ENCODE results near the gene SAT1. TPM values are rescaled to one million over a fixed set of nuclear protein-coding genes. Genes with fewer than 3 reads are reported as not detected.

The SAT1 gene
- polyA plus RNA-seq, 1 donor, result 763 TPM

DNA sequence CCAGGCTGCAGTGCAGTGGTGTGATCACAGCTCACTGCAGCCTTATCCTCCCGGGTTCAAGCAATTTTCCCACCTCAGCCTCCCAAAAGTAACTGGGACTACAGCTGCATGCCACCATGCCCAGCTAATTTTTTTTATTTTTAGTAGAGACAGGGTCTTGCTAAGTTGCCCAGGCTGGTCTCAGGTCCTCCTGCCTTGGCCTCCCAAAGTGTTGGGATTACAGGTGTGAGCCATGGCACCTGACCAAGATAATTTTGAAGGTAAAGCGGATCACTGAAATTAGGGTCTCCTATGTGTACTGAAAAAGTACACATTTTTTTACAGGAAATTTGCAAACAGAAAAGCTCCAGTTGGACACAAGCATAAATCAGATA is 4.8 kb downstream of the SAT1 start:
- H3K9me3 ChIP-seq (ENCODE audit: control insufficient read depth, low read depth, low read length), result no peaks in the 10 kb centered on the region
- DNase-seq, result no peak
- no peaks in the 10 kb centered on the region for H3K27me3 ChIP-seq (ENCODE audit: control insufficient read depth, insufficient read depth, low read length)
- no peak overlapping the region for H3K4me3 ChIP-seq (ENCODE audit: low read length)
- peaks cover 2% of the 10 kb centered on the region for H3K4me1 ChIP-seq (ENCODE audit: control insufficient read depth, insufficient read depth, low read length)
- peaks cover 11% of the 10 kb centered on the region for H3K36me3 ChIP-seq (ENCODE audit: control insufficient read depth, insufficient read depth, low read length)
- WGBS (ENCODE audit: insufficient coverage, low lambda C conversion rate), result no CpG with 5 or more reads among the region's 2 CpGs
- H3K27ac ChIP-seq (ENCODE audit: low read length), result peak overlapping the region; percentile 43

DNA sequence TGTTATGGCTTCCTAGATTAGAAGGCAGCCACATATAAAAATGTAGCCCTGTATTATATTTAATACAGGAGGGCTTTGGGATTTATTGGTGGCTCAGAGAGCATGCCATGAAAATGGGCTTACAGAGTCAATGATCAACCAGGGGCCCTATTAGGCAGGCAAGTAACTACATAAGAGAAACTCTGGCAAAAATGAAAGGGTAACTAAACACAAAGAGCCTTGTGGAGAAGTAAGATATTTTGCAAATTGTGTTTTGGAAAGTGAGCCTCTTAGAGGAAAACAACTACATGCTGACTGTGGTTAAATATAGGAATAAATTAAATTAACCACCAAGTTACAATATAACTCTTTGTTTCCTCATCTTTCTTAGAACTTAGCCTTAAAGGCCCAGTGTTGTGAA is 5.5 kb downstream of the SAT1 start:
- no peaks in the 10 kb centered on the region for H3K27me3 ChIP-seq (ENCODE audit: control insufficient read depth, insufficient read depth, low read length)
- peak overlapping the region; percentile 43 for H3K27ac ChIP-seq (ENCODE audit: low read length)
- H3K4me3 ChIP-seq (ENCODE audit: low read length), result no peak overlapping the region
- no peaks in the 10 kb centered on the region for H3K9me3 ChIP-seq (ENCODE audit: control insufficient read depth, low read depth, low read length)
- H3K4me1 ChIP-seq (ENCODE audit: control insufficient read depth, insufficient read depth, low read length), result peaks cover 2% of the 10 kb centered on the region
- peak in 1 of 2 donors; percentile 38 for DNase-seq
- peaks cover 11% of the 10 kb centered on the region for H3K36me3 ChIP-seq (ENCODE audit: control insufficient read depth, insufficient read depth, low read length)

DNA sequence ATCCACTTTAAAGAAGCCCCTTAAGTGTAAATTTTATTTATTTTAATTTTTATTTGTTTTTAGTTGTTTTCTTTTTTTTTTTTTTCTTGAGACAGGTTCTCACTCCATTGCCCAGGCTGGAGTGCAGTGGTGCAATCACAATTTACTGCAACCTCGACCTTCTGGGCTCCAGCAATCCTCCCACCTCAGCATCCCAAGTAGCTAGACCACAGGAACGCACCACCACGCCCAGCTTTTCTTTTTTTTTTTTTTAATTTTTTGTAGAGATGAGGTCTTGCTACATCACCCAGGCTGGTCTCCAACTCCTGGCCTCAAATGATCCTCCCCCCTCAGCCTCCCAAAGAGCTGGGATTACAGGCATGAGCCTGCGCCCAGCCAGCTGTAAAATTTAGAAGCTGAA is 6.0 kb downstream of the SAT1 start:
- no peak for DNase-seq
- Histone ChIP-seq H3K4me1 (ENCODE audit: control insufficient read depth, insufficient read depth, low read length) (peaks cover 2% of the 10 kb centered on the region), H3K4me3 (ENCODE audit: low read length) (no peak overlapping the region), H3K36me3 (ENCODE audit: control insufficient read depth, insufficient read depth, low read length) (peaks cover 11% of the 10 kb centered on the region), H3K27ac (ENCODE audit: low read length) (peak overlapping the region; percentile 43), H3K9me3 (ENCODE audit: control insufficient read depth, low read depth, low read length) (no peaks in the 10 kb centered on the region), H3K27me3 (ENCODE audit: control insufficient read depth, insufficient read depth, low read length) (no peaks in the 10 kb centered on the region)
- WGBS (ENCODE audit: insufficient coverage, low lambda C conversion rate), result no CpG with 5 or more reads among the region's 4 CpGs

DNA sequence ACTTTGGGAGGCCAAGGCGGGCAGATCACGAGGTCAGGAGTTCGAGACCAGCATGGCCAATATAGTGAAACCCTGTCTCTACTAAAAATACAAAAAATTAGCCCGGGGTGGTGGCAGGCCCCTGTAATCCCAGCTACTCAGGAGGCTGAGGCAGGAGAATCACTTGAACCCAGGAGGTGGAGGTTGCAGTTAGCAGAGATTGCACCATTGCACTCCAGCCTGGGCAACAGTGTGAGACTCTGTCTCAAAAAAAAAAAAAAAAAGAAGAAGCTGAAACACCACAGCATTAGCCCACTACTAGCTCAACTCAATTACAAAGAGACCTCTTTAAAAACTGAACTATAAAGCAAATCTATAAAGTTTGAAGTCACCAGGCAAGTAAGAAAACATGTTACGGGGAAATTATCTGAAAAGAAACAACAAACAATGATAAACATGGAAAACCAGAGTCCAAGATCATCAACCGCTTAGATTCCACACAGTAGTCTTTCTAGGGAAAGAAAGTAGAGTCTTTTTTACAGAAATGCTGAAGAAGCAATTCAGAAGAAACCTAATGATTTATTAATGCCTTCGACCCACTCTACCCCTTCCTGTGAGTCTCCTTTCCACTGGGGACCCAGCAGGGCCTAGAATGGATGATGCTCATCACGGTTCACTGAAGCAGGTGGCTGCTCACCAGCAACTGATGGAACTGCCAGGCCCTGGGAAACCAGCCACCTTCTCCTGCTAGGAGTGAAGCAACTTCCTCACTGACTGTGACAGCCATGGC is 6.6 kb downstream of the SAT1 start:
- H3K27ac ChIP-seq (ENCODE audit: low read length), result peak overlapping the region; percentile 95
- H3K9me3 ChIP-seq (ENCODE audit: control insufficient read depth, low read depth, low read length), result no peaks in the 10 kb centered on the region
- peaks cover 2% of the 10 kb centered on the region for H3K4me1 ChIP-seq (ENCODE audit: control insufficient read depth, insufficient read depth, low read length)
- H3K36me3 ChIP-seq (ENCODE audit: control insufficient read depth, insufficient read depth, low read length), result peaks cover 11% of the 10 kb centered on the region
- DNase-seq, result no peak
- no peak overlapping the region for H3K4me3 ChIP-seq (ENCODE audit: low read length)
- WGBS (ENCODE audit: insufficient coverage, low lambda C conversion rate), result no CpG with 5 or more reads among the region's 8 CpGs
- no peaks in the 10 kb centered on the region for H3K27me3 ChIP-seq (ENCODE audit: control insufficient read depth, insufficient read depth, low read length)

DNA sequence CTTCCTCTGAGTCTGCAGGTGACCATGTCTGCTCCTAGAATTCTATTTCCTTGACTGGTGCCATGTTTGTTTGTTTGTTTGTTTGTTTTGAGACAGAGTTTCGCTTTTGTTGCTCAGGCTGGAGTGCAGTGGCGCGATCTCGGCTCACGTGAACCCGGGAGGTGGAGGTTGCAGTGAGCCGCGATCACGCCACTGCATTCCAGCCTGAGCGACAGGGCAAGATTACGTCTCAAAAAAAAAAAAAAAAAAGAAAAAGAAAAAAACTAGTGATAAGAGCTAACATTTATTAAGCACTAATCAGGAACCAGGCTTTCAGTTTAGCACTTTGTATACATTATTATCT is 7.2 kb downstream of the SAT1 start:
- Histone ChIP-seq H3K36me3 (ENCODE audit: control insufficient read depth, insufficient read depth, low read length) (peaks cover 7% of the 10 kb centered on the region), H3K27ac (ENCODE audit: low read length) (peak overlapping the region; percentile 95), H3K4me3 (ENCODE audit: low read length) (no peak overlapping the region), H3K9me3 (ENCODE audit: control insufficient read depth, low read depth, low read length) (no peaks in the 10 kb centered on the region), H3K4me1 (ENCODE audit: control insufficient read depth, insufficient read depth, low read length) (peaks cover 2% of the 10 kb centered on the region), H3K27me3 (ENCODE audit: control insufficient read depth, insufficient read depth, low read length) (no peaks in the 10 kb centered on the region)
- DNase-seq, result peak in 1 of 2 donors; percentile 67
- no CpG with 5 or more reads among the region's 11 CpGs for WGBS (ENCODE audit: insufficient coverage, low lambda C conversion rate)

DNA sequence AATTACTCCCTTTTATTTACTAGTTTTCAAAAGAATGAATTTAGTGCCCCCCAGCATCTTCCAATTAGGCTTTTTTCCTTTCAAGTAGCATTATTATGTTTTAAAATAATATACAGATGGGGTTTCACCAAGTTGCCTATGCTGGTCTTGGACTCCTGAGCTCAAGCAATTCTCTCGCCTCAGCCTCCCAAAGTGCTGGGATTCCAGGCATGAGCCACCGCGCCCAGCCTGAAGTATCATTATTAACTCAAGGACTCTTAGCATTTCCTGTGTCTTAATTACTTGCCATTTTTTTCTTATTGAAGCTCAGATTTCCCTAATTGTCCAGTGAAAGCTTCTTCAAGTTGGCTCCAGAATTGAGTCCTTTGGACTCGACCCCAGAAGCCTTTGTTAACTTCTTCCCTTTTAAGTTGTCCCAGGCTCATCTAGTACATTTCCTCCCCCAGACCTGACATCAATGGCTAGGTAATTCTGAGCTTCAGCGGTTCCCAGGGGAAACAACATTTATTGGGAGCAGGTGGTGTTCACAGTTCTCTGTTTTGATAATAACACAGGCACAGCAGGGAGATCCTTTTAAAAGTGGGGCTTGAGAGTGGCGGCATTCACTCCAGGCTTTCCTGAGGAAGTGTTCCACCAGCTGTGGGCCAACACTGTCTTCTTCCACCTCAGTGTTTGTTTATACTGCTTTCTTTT is 10.0 kb downstream of the SAT1 start:
- peaks cover 2% of the 10 kb centered on the region for H3K4me1 ChIP-seq (ENCODE audit: control insufficient read depth, insufficient read depth, low read length)
- H3K27ac ChIP-seq (ENCODE audit: low read length), result peak overlapping the region; percentile 12
- WGBS (ENCODE audit: insufficient coverage, low lambda C conversion rate), result 20% methylated on average over 1 of the region's 6 CpGs
- no peaks in the 10 kb centered on the region for H3K27me3 ChIP-seq (ENCODE audit: control insufficient read depth, insufficient read depth, low read length)
- no peak overlapping the region for H3K4me3 ChIP-seq (ENCODE audit: low read length)
- no peaks in the 10 kb centered on the region for H3K36me3 ChIP-seq (ENCODE audit: control insufficient read depth, insufficient read depth, low read length)
- H3K9me3 ChIP-seq (ENCODE audit: control insufficient read depth, low read depth, low read length), result no peaks in the 10 kb centered on the region
- peak in 1 of 2 donors; percentile 11 for DNase-seq

DNA sequence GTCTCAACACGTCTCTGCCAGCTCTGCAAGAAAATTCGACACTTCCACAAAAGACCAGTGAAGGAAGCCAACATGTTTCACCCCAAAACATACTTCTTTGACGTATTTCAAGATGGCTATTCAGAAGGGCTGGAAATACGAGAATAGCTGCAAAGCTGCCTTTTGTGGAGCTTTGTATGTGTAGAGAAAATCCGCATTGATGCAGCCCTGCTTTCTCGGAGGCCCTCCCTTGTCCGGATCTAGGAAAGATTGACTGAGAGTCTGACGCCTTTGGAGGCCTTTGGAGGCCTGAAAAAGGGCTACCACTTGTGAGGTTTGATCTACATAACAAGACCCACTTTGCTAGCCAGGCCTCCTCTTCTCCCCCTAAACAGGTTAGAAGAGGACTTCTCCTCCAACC is 12.2 kb downstream of the SAT1 start:
- H3K4me3 ChIP-seq (ENCODE audit: low read length), result no peak overlapping the region

DNA sequence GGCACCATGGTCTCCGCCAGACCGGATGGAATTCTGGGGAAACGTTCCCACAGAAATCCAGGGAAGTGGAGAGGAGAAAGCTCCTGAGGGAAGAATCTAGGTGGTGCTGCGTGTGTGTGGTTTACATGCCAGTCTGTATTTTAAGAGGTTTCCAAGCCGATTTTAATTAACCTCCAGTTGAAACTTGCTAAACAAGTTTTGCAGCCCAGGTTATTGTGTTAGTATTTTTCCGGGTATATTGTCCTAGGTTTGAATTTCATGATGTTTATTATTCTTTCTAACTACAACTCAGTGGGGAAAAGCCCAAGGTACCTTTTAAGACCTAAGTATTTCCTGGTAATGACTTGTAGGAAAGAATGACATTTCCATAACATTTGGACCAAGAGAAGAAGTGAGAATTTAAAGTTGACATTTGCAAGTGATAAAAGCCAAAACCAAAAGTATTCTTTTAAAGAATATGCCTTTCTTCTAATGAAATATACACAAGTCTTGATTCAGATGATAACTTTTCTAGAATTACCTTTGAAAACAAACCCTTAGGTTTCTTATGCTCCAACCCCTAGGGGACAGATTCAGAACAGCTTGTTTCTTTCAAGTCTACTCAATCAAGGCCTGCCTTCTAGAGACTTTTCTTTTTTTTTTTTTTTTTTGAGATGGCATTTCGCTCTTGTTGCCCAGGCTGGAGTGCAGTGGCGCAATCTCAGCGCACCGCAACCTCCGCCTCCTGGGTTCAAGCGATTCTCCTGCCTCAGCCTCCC is 14.6 kb downstream of the SAT1 start:
- WGBS (ENCODE audit: insufficient coverage, low lambda C conversion rate), result 20% methylated on average over 1 of the region's 12 CpGs
- Histone ChIP-seq H3K4me1 (ENCODE audit: control insufficient read depth, insufficient read depth, low read length) (peaks cover 6% of the 10 kb centered on the region), H3K27ac (ENCODE audit: low read length) (peak overlapping the region; percentile 32), H3K9me3 (ENCODE audit: control insufficient read depth, low read depth, low read length) (no peaks in the 10 kb centered on the region), H3K27me3 (ENCODE audit: control insufficient read depth, insufficient read depth, low read length) (no peaks in the 10 kb centered on the region), H3K36me3 (ENCODE audit: control insufficient read depth, insufficient read depth, low read length) (no peaks in the 10 kb centered on the region), H3K4me3 (ENCODE audit: low read length) (no peak overlapping the region)
- DNase-seq, result peak in 1 of 2 donors; percentile 59

More for the DNA sequence above, 12.2 kb downstream of the SAT1 start:
- no peak overlapping the region for H3K27ac ChIP-seq (ENCODE audit: low read length)
- H3K27me3 ChIP-seq (ENCODE audit: control insufficient read depth, insufficient read depth, low read length), result no peaks in the 10 kb centered on the region
- H3K36me3 ChIP-seq (ENCODE audit: control insufficient read depth, insufficient read depth, low read length), result no peaks in the 10 kb centered on the region
- no peak for DNase-seq
- H3K4me1 ChIP-seq (ENCODE audit: control insufficient read depth, insufficient read depth, low read length), result peaks cover 5% of the 10 kb centered on the region
- WGBS (ENCODE audit: insufficient coverage, low lambda C conversion rate), result no CpG with 5 or more reads among the region's 8 CpGs
- H3K9me3 ChIP-seq (ENCODE audit: control insufficient read depth, low read depth, low read length), result no peaks in the 10 kb centered on the region

DNA sequence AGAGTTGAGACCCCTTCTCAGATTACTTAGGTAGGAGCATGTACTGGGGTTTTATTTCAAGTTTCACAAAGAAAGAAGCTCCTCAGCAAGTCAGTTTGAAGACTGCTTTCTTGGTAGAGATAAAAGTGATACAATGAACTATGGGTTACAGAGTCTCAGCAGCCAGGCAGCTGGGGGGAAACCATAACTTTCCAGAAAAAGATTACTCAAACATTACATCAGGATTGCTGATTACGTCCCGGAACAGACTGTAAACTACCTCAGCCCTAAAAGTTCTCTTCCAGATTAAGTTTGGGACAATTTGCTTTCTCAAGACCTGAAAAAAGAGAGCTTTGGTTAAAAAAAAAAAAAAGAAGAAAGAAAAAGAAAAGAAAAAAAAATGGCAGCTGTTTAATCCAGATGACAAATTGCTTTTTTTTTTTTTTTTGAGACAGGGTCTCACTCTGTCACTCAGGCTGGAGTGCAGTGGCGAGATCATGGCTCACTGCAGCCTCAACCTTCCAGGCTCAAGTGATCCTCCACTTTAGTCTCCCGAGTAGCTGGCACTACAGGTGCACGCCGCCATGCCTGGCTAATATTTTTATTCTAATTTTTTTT is 16.6 kb downstream of the SAT1 start:
- H3K27ac ChIP-seq (ENCODE audit: low read length), result peak overlapping the region; percentile 49
- peaks cover 25% of the 10 kb centered on the region for H3K4me1 ChIP-seq (ENCODE audit: control insufficient read depth, insufficient read depth, low read length)
- H3K4me3 ChIP-seq (ENCODE audit: low read length), result no peak overlapping the region
- peak in 1 of 2 donors; percentile 49 for DNase-seq
- no peaks in the 10 kb centered on the region for H3K27me3 ChIP-seq (ENCODE audit: control insufficient read depth, insufficient read depth, low read length)
- no peaks in the 10 kb centered on the region for H3K36me3 ChIP-seq (ENCODE audit: control insufficient read depth, insufficient read depth, low read length)
- no CpG with 5 or more reads among the region's 6 CpGs for WGBS (ENCODE audit: insufficient coverage, low lambda C conversion rate)
- H3K9me3 ChIP-seq (ENCODE audit: control insufficient read depth, low read depth, low read length), result no peaks in the 10 kb centered on the region

DNA sequence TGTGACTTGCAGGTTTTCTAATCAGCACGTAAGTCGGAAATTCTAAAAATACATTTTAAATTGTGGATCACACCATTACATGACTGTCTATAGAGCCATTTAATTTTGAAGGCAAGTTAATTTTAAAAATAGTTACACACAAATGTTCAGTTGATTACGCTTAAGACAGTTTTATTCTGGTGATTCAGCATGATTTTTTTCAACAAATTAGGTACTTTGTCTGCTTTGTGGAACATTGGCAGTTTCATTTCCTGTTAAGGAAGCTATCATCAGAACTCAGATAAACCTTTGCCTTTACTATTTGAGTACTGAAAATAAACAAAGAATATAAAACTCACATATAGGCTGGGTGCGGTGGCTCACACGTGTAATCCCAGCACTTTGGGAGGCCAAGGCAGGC is 19.5 kb downstream of the SAT1 start:
- Histone ChIP-seq H3K27me3 (ENCODE audit: control insufficient read depth, insufficient read depth, low read length) (no peaks in the 10 kb centered on the region), H3K9me3 (ENCODE audit: control insufficient read depth, low read depth, low read length) (no peaks in the 10 kb centered on the region), H3K36me3 (ENCODE audit: control insufficient read depth, insufficient read depth, low read length) (no peaks in the 10 kb centered on the region), H3K27ac (ENCODE audit: low read length) (no peak overlapping the region), H3K4me3 (ENCODE audit: low read length) (no peak overlapping the region), H3K4me1 (ENCODE audit: control insufficient read depth, insufficient read depth, low read length) (peaks cover 33% of the 10 kb centered on the region)
- no CpG with 5 or more reads among the region's 5 CpGs for WGBS (ENCODE audit: insufficient coverage, low lambda C conversion rate)
- DNase-seq, result no peak

Data from large intestine (tissue), 3 donors.